GM18526 (cell line): Measurements from ENCODE around the gene TMOD1.

Experiments
- POLR2A ChIP-seq: IDR thresholded peaks from 3 replicates; pipeline ENCODE4 v1.6.1; 2011; ENCODE audit not compliant: insufficient read length; ENCODE audit errors: extremely low read depth

The TMOD1 gene

DNA sequence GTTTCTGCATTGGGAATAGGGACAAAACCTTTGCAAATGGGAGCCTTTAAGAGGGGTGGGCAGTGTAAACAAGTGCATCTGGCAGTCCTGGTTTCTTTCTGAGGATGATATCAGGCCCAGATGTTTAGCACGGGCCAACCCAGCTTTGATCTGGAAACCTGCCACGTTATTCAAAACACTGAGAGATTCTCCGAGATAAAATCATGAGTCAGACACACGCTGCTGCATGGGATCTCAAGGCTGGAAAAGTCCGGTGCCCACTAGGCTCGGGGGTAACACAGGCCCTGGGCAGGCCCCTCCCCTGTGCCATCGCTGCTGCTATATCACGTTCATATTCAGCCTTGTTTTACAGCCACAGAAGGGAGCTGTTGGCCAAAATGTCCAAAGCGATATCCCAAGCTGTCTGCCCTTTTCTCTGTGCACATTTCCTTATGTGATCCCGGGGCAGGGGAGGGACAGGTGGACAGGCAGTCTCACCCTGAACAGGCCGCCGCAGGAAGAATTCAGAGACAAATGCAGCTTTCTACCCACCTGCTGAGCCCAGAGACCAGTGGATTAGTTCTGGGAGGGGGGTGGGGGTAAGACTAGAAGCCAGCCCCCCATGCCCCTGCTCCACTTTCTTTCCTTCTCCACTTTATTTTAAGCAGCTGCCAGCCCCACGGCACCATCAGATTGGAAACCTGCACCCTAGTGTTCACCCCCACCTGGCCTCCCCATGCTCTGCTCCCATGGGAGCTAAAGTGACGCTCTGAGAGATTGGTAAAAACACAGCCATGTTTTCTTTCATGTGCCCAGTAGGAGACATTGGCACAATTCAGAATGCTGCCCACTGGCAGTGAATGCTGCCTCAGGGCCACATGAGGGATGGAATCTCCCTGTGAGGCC lies 63.1 kb downstream of the TMOD1 start:
- TF ChIP-seq POLR2A: no peak

- no peak for TF ChIP-seq POLR2A
Measured at GRCh38 chr9:97565262-97565661, 63.8 kb downstream of the TMOD1 start.

GRCh38 chr9:97567182-97567893 lies 65.9 kb downstream of the TMOD1 start:
- TF ChIP-seq POLR2A: no peak

DNA sequence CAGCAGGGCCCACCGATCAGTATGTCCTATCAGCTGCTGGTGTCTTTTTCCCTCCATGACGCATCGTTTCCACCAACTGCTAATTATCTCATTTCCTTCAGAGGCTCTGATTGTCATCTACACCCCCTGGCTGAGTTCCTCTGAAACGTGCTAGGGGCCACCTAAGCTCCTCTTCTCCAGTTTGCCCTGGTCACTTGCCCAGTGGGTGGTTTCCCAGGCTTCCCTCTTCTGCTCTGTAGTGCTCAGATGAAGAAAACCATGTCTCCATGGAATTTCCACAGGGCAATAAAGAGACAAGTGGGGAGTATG lies 66.4 kb downstream of the TMOD1 start:
- TF ChIP-seq POLR2A: no peak

- TF ChIP-seq POLR2A: no peak
Measured at GRCh38 chr9:97568461-97569275, 67.2 kb downstream of the TMOD1 start.

DNA sequence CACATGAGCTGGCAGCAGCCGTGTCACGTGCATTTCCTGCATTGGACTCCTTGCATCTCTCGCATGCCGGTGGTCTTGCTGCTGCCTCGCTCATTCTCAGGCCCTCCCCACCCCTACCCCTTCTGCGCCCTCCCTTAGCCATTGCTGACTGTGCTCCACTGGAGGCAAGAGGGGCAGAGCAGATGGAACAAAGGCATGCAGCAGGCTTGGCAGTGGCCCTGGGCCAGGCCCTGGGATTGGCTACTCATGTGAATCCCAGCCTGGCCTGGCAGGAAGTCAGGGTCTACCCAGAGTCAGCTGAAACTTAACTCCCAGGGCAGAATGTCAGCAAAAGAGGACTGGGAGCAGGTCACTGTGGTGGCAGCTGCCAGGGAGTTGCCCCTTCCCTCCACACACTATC lies 69.4 kb downstream of the TMOD1 start:
- TF ChIP-seq POLR2A: no peak

DNA sequence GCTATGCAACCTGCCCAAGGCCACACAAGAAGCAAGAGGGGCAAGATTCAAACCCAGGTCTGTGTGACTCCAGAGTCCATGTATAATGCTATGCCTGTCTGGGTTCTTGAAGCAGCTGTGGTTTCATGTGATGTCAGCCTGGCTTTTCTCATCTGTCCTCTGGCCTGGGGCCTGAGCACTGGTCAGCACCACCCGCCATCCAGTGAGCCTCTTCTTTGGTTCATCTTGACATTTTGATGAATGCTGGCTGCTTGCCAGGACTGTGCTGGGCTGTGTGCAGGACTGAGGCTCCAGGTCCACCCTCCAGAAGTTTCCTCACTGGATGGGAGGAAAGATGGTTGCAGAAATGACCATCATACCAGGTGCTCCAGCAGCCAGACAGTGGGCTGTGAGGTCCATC lies 70.2 kb downstream of the TMOD1 start:
- no peak for TF ChIP-seq POLR2A

- TF ChIP-seq POLR2A: no peak
Measured at GRCh38 chr9:97572196-97572891, 70.9 kb downstream of the TMOD1 start.

DNA sequence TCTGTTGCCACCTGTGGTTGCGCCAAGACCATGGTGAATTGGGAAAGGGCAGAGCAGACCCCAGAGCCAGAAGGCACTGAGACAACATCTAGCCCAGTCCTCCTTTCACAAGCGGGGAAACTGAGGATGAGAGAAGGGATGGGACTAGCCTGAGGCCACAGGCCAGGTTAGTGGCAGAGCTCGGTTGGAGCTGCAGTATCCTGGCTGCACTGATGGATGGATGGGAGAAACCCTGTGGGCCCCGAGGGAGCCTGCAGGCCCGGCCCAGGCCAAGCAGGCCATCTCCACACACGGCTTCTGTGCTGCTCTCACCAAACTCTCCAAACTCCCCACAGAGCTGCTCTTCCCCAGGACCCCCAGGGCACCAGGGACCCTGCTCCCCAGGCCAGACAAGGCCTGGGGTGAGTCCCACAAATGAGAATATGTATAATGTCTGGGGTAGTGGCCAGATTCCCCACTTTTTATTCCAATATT lies 71.5 kb downstream of the TMOD1 start:
- TF ChIP-seq POLR2A: no peak

- no peak for TF ChIP-seq POLR2A
Measured at GRCh38 chr9:97573482-97574073, 72.1 kb downstream of the TMOD1 start.

DNA sequence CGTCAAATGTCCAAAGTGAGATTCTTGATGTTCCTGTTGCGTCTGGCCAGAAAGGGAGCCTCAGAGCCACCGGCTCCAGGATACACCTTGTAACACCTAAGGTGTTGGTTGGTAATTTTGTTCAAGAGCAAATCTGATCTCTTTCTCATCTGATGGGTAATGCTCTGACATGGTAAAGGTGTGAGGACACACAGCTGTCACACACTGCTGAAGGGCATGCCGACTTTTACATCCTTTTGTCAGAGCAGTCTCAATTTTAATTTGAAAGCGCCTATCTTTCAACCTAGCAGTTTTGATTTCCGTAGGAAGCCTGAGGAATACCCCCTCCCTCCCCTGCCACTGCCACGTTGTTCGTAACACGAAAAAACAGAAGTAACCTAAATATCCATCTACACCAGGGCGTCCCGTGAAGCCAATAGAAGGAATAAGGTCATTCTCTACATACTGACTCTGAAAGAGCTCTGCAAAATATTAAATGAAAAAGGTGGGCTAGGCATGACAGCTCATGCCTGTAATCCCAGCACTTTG lies 74.3 kb downstream of the TMOD1 start:
- no peak for TF ChIP-seq POLR2A

GRCh38 chr9:97577051-97577450 lies 75.6 kb downstream of the TMOD1 start:
- no peak for TF ChIP-seq POLR2A

DNA sequence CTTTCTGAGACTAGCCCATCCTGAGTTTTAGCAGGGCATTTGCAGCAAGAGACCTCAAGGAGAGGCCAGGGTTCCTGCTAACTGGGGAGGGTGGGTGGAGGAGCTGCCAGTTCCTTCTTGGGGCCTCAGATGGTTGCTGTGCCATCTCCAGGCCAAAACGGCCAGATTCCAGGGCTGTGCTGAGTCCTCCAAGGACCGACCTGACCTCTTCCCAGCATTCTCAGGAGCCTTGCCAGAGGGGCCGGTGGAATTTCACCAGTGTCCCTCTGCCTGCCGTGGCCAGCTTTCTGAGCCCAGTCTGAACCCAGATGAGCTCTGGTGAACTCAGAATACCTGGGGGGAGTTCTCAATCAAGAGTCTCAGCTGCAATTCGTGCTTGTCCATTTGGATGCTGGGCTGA lies 77.4 kb downstream of the TMOD1 start:
- no peak for TF ChIP-seq POLR2A

DNA sequence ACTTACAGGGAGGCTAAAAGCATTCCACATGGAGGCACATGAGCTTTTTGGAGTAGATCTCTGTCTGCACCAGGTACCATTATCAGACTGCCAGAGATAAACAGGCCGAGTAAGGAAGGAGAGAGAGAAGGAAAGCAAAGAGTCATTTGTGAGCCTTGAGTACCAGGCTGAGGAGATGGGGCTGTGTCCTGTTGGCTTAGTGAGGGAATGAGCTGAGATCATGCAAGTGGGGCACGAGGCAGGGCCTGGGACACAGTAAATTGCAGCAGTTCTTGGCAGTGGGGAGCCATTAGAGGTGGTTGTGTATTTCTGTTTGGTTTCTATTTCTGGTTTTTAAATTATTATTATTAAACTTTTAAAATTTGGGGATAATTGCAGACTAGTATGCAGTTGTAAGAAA lies 78.4 kb downstream of the TMOD1 start:
- no peak for TF ChIP-seq POLR2A
